GM19193 (cell line): ENCODE data around the gene PXDN.

Experiments
- POLR2A ChIP-seq: IDR thresholded peaks from 4 replicates; pipeline ENCODE4 v1.6.1; 2011; ENCODE audit not compliant: insufficient read depth, insufficient read length; ENCODE audit errors: extremely low read depth

Gene PXDN

DNA sequence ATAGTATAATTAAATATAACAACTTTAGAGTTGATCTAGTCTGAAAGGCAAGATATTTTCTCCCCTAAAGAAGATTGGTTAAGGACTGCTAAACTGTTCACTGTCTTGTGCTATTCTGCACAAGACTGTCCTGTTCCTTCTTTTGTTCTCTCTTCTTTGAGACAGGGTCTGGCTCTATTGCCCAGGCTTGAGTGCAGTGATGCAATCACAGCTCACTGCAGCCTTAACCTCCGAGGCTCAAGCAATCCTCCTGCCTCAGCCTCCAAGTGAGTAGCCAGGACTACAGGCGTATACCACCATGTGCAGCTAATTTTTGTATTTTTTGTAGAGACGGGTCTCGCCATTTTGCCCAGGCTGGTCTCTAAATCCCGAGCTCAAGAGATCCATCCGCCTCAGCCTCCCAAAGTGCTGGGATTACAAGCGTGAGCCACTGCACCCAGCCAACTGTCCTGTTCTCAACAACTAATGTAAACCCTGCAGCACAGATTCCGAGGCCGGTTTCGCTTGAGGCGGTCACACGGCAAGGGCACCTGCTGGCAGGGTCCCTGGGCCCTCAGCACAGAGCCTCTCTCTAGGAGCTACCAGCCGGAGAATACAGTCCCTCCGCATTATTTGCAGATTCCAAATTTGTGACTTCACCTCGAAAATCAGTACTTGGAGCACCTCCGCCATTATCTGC lies 16.4 kb downstream of the PXDN start:
- TF ChIP-seq POLR2A = no peak

DNA sequence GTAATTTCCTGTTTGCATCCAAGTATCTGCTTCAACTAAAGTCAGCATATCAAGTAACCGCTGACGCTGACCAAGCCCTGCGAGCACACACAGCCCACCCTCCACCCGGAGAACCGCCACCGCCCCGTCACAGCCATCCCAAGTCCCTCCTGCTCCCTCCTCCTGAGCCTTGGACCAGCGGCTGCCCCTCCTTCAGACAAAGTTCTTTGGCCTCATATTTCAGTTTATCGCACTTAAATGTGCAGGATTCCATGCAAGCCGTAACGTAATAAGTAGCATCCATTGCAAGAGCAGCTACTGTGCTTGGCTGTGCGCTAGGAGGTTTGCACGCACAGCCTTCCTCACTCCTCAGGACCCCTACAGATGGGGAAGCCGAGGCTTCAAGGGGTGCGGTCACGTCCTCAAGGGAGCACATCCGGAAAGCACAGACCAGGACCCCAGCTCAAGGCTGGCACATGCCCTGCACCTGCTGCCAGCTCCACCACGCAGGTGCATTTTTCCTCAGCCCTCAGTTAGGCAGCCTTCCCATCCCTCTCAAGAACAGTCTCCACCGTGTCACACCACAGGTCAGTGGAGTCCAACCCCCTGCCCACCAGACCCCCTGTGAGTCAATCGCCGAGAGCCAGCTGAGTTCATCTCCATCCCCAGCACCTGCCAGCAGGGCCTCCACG lies 17.1 kb downstream of the PXDN start:
- TF ChIP-seq POLR2A = no peak

DNA sequence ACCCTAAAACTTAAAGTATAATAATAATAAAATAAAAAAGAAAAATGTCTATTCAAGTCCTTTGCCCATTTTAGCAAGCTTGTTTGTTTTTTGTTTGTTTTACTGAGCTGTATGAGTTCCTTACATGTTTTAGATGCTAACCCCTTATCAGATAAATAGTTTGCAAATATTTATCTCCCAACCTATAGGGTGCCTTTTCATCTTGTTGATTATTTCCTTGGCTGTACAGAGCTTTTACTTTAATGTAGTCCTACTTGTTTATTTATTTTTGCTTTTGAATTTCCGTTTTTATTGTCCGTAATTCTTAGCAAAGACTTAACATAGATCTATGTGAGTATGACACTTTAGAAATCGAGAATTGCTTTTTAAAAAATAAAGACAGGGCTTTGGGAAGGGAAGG lies 17.8 kb downstream of the PXDN start:
- TF ChIP-seq POLR2A = no peak

DNA sequence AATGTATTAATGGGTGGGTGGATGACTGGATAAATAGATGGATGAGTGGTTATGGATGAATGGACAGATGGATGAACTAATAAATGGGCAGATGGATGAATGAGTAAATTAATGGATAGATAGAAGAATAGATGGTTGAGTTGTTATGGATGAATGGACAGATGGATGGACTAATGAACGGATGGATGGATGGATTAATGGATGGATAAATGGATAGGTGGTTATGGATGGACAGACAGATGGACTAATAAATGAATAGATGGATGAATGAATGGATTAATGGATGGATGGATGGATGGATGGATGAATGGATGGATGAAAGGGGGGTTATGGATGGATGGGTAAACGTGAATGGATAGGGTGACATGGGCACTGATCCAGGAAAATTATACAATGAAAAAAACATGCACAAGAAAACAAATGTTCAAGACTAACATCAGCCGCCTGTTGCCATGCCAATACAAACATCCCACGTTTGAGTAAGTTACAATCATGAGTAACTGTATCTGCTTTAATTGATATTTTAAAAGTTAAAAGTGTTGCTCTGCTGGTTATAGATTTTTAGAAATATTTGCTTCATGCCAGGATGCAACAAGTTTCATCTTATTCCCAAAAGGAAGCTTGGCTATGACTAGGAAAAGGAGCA lies 20.8 kb downstream of the PXDN start:
- TF ChIP-seq POLR2A = no peak

DNA sequence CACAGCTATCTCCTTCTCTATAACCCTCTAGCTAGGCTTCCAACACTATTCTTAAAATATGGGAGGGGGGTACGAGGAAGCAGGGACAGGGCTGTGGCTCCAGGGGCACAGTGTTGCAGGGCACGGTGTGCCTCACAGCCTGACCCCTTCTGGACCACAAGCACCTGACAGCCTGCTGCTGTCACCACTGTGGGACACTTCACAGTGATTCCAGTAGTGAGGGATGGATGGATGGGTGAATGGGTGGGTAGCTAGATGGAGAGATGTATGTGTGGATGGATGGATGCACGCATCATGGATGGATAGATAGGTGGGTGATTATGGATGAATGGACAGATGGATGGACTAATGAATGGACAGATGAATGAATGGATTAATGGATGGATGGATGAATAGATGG lies 21.6 kb downstream of the PXDN start:
- no peak for TF ChIP-seq POLR2A

DNA sequence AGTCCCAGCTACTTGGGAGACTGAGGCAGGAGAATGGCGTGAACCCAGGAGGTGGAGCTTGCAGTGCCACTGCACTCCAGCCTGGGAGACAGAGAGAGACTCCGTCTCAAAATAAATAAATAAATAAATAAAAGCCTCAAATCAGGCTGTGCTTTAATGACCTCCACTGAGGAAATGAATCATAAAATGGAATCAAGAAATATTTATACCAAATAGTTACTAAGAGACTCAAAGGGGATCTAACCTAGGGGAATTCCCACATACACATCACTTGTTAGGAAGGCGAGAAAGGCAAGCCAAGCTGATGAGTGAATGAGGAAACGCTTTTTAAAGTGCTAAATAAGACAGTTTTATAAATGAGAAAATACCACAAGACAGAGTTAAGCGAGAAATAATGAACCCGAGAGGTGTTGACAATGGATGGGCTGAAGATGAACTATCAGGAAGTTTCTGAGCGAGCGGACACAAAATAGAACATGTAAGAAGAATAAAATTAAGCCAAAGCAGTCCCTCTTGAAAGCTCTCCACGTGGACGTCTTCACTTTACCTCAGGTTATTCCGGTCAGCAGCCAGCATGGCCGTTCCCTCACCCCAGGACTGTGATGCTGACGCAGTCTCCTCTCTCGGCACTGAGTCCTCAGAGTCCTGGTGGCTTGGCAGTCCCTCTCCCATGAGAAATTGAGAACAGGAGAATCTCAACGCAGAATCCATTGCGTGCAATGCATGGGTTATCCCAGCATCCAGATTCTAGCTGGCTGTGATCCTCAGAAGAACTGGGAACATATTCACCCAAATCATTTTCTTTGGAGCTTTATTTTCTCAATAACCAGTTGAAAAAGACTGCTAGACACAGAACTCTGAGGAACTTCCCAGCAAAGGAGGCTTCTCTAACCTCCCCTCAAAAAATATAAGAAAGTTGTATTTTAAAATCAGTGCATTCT lies 22.3 kb downstream of the PXDN start:
- TF ChIP-seq POLR2A = no peak

DNA sequence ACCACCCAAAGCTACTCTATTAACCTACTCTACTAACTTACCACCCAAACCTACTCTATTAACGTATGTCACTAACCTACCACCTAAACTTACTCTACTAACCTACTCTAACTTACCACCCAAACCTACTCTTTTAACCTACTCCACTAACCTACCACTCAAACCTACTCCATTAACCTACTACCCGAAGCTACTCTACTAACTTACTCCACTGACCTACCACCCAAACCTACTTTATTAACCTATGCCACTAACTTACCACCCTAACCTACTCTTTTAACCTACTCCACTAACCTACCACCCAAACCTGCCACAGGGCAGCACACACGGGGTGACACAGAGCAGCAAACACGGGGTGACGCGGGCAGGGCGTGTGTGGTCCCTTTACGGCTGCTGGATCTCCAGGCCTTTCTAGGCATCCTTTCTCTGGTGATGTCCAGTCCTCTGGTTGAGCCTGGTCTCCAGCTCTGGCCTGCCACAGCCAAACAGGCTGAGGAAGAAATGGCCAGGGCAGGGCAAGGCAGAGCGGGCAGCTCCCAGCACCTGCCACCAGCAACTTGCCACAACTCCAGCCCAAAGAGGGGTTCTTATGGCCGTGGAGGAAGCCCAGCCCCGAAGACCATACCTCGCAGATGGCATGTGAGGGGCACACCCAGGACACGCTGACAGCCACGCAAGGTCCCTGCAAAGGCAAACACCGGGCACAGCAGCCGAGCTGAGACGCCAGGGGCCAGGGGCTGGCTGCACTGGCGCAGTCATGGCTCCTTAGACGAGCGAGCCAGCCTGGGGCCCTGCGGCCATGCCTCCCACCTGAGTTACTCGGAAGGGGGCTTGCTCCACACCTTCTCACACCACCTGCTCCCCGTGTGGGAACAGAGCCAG lies 25.7 kb downstream of the PXDN start:
- no peak for TF ChIP-seq POLR2A

DNA sequence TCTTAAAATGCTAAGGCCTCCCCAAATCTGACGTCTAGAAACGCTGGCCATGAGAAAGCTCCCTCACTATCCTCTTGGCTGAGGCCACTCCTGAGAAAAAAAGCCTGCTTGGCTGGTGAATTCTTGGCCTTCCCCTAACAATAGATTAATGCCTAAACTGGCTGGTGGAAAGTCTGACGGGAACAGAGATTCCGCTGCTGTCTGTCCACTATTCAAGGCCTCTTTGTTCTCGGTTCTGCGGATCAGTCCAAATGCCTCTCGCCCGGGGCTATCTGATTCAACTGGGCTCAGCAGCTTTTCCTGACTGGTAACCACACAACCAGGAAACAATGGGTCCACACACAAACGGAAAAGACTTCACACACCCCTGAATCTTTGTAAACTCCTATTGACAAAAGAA lies 27.2 kb downstream of the PXDN start:
- TF ChIP-seq POLR2A = no peak

DNA sequence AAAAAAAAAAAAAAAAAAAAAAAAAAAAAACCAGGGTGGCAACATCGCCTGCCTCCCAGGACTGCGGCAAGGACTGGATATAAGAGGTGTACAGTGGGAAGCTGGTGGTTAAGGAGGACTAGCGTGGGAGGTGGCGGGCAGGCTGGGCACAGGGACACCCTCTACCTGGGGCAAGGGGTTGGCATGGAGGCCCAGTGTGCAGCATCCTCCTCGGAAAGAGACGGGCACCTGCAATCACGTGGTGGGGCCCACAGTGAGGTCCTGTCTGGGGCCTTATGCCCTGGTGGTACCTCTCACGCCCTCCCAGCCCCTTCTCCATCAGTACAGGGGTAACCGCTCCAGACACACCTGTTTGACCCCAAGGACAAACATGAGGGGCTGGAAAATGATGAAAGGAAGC lies 27.9 kb downstream of the PXDN start:
- TF ChIP-seq POLR2A = no peak

DNA sequence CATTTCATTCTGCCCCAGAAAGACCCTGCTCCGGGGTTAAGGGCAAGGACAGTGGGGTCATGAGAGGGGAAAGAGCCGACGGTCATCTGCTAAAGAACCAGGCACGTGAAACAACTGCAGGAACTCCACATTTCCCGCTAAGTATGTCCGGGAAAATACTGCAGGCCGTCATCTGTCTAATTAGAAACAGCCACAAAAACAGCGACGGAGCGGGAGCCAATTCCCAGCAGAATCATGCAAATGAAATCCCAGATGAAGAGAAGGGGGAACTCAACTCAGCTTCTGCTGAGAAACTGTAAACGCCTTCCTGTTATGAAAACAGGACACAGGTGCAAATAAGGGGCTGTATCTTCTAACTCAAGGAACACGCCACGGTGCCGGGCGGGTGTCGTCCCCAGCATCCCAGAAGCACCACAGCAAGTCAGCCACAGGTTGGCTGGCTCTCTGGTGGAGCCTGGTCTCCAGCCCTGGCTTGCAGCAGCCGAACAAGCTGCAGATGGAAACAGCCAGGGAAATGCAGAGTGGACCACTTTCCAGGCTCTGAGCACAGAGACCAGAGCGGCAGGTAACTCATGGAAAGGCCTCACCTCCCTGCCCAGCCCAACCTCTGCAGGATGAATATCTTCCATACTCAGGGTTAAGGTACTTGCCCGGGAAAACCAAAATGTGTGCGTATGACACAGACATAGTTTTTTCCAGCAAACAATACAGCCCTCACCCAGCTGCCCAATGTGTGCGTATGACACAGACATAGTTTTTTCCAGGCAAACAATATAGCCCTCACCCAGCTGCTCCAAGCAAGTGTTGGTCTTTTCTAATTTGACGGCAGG lies 28.9 kb downstream of the PXDN start:
- TF ChIP-seq POLR2A = no peak

DNA sequence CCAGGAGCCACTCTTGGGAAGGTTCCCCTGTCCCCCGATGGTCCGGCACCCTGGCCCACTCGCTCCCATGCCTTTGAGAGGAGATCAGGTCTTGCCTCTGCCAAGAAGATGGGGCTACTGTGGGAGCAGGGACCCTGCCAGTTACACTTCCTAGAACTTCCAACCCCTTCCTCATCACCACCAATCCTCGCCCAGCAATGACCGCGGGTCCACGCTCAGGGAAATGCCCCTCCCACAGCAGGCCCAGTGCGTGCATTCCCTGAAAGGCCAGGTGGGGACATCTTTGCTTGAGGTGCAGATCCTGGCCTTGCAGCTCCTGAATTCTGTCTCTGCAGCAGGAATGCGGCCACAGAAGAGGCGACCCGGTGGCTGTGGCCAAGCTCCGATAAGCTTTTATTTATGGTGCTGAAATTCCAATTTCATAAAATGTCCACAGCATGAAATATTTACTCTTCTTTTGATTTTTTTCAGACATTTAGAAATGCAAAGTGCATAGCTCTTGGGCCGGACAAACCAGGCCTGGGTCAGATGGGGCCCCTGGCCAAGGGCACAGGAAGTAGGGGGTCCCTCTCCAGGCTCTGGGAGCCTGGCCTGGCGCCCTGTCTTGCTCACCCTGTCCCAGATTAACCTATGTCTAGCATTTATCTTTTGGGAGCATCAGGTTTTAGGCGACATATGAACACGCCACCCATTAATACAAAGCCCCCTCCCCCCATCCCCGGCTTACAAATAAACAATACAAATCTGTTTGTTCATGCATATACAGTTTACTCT lies 29.8 kb downstream of the PXDN start:
- TF ChIP-seq POLR2A = no peak

DNA sequence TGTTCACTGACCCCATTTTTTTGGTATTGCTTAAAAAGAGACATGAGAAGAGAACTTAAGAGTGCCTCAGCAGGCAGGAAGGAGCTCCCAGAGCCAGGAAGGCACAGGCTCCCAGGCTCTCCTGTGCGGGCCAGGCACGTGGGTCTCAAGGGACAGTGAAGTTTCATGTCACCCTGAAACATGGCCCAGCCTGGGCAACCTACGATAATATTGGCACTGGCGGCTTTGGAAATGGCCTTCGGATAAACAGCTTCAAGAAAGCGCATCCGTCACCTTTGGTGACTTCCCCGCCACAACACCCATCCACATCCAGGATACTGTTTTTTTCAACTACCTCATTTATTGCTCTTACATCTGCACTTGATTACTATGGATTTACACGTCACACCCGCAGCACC lies 30.5 kb downstream of the PXDN start:
- no peak for TF ChIP-seq POLR2A
